Muscle layer of colon (tissue), 2 donors: ENCODE results near the gene YWHAQ.

Source experiments
- H3K27ac ChIP-seq: one replicate; pipeline ENCODE4 v1.7.0; 2013; ENCODE audit warnings: low read depth, mild to moderate bottlenecking, low read length, moderate library complexity
- H3K27me3 ChIP-seq, 2 donors: one replicate each; pipeline ENCODE4 v1.7.0; 2013; ENCODE audit warnings: low read length in 2 of 2, mild to moderate bottlenecking in 2 of 2; ENCODE audit not compliant: insufficient read depth in 2 of 2, control insufficient read depth in 1 of 2
- H3K36me3 ChIP-seq: one replicate; pipeline ENCODE4 v1.7.0; 2013; ENCODE audit warnings: mild to moderate bottlenecking, low read length; ENCODE audit not compliant: insufficient read depth
- H3K4me1 ChIP-seq: one replicate; pipeline ENCODE4 v1.7.0; 2013; ENCODE audit warnings: mild to moderate bottlenecking, low read length; ENCODE audit not compliant: insufficient read depth
- H3K4me3 ChIP-seq, 2 donors: one replicate each; pipeline ENCODE4 v1.7.0; 2013; ENCODE audit warnings: low read length in 2 of 2, low read depth in 1 of 2, mild to moderate bottlenecking in 1 of 2, moderate library complexity in 1 of 2
- H3K9ac ChIP-seq: one replicate; pipeline ENCODE4 v1.7.0; 2013; ENCODE audit warnings: low read length
- H3K9me3 ChIP-seq: one replicate; pipeline ENCODE4 v1.7.0; 2013; ENCODE audit warnings: mild to moderate bottlenecking, low read length
- donor health status: abdominal sarcoma.
- donor health status: Adenocarcinoma of cecum.

The YWHAQ gene

GRCh38 chr2:9653485-9654271 lies 22.9 kb upstream of the YWHAQ start:
- no peak overlapping the region for H3K9ac ChIP-seq
- no peaks in the 10 kb centered on the region for H3K9me3 ChIP-seq
- no peaks in the 10 kb centered on the region for H3K4me1 ChIP-seq
- no peak overlapping the region for H3K27ac ChIP-seq
- H3K4me3 ChIP-seq = no peak overlapping the region
- no peaks in the 10 kb centered on the region for H3K27me3 ChIP-seq
- H3K36me3 ChIP-seq = no peaks in the 10 kb centered on the region

- H3K27me3 ChIP-seq = no peaks in the 10 kb centered on the region
- H3K27ac ChIP-seq = no peak overlapping the region
- H3K9me3 ChIP-seq = no peaks in the 10 kb centered on the region
- no peak overlapping the region for H3K9ac ChIP-seq
- no peaks in the 10 kb centered on the region for H3K36me3 ChIP-seq
- H3K4me3 ChIP-seq = no peak overlapping the region
- H3K4me1 ChIP-seq = no peaks in the 10 kb centered on the region
These were observed 22.2 kb upstream of the YWHAQ start for GRCh38 chr2:9652898-9653479.

- H3K4me3 ChIP-seq = no peak overlapping the region
- H3K27me3 ChIP-seq = no peaks in the 10 kb centered on the region
- no peaks in the 10 kb centered on the region for H3K36me3 ChIP-seq
- H3K4me1 ChIP-seq = no peaks in the 10 kb centered on the region
- H3K9ac ChIP-seq = no peak overlapping the region
- H3K9me3 ChIP-seq = no peaks in the 10 kb centered on the region
- H3K27ac ChIP-seq = no peak overlapping the region
These were observed 21.5 kb upstream of the YWHAQ start for GRCh38 chr2:9652267-9652666.

GRCh38 chr2:9650119-9650821 lies 19.5 kb upstream of the YWHAQ start:
- H3K36me3 ChIP-seq = no peaks in the 10 kb centered on the region
- no peaks in the 10 kb centered on the region for H3K4me1 ChIP-seq
- no peak overlapping the region for H3K4me3 ChIP-seq
- no peaks in the 10 kb centered on the region for H3K27me3 ChIP-seq
- no peak overlapping the region for H3K9ac ChIP-seq
- H3K27ac ChIP-seq = no peak overlapping the region
- H3K9me3 ChIP-seq = no peaks in the 10 kb centered on the region

DNA sequence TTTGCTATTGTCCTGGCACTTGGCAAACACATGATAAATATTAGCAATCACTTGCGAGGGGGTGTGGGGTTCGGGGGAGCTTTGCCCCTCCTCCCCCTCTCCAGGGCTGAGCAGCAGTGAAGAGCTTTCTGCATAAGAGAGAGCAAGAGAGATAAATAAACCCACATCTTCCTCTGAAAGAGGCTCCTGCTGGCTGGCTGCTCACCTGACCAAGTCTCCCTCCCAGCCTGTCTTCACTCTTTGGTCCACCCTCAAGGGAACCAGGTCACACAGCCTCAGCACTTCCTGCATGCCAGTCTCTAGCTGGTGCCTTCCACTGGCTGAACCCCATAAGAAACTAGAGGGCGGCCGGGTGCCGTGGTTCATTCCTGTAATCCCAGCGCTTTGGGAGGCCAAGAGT lies 18.5 kb upstream of the YWHAQ start:
- H3K4me3 ChIP-seq = no peak overlapping the region
- H3K36me3 ChIP-seq = no peaks in the 10 kb centered on the region
- no peak overlapping the region for H3K9ac ChIP-seq
- no peaks in the 10 kb centered on the region for H3K4me1 ChIP-seq
- no peaks in the 10 kb centered on the region for H3K9me3 ChIP-seq
- no peak overlapping the region for H3K27ac ChIP-seq
- H3K27me3 ChIP-seq = no peaks in the 10 kb centered on the region

DNA sequence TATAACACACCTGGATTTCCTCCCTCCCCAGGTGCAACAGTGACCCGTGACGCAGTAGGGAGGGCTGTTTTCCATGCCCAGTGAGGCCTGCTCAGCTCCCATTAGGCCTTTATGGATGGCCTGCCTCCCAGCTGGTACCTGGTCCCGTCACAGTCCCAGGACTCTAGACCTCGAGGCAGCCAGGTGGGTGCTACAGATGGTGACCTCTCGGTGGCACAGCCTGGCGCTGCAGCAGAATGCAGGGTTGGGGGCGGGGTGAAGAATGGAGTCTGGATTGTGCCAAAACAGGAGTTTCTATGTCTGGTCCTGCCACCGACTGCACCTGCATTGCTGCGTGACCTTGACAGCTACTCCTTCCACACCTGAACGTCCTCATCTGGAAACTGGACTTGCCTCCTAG lies 18.0 kb upstream of the YWHAQ start:
- H3K36me3 ChIP-seq = no peaks in the 10 kb centered on the region
- H3K9ac ChIP-seq = no peak overlapping the region
- H3K27ac ChIP-seq = no peak overlapping the region
- no peaks in the 10 kb centered on the region for H3K9me3 ChIP-seq
- no peak overlapping the region for H3K4me3 ChIP-seq
- H3K27me3 ChIP-seq = no peaks in the 10 kb centered on the region
- no peaks in the 10 kb centered on the region for H3K4me1 ChIP-seq

- H3K9me3 ChIP-seq = no peaks in the 10 kb centered on the region
- no peak overlapping the region for H3K9ac ChIP-seq
- no peaks in the 10 kb centered on the region for H3K27me3 ChIP-seq
- no peaks in the 10 kb centered on the region for H3K36me3 ChIP-seq
- H3K4me1 ChIP-seq = no peaks in the 10 kb centered on the region
- H3K4me3 ChIP-seq = no peak overlapping the region
- no peak overlapping the region for H3K27ac ChIP-seq
These were observed 17.1 kb upstream of the YWHAQ start for GRCh38 chr2:9647884-9648283.

- no peaks in the 10 kb centered on the region for H3K36me3 ChIP-seq
- no peak overlapping the region for H3K27ac ChIP-seq
- H3K4me1 ChIP-seq = no peaks in the 10 kb centered on the region
- H3K27me3 ChIP-seq = no peaks in the 10 kb centered on the region
- no peak overlapping the region for H3K4me3 ChIP-seq
- H3K9ac ChIP-seq = no peak overlapping the region
- no peaks in the 10 kb centered on the region for H3K9me3 ChIP-seq
These were observed 15.6 kb upstream of the YWHAQ start for GRCh38 chr2:9646196-9647030.

DNA sequence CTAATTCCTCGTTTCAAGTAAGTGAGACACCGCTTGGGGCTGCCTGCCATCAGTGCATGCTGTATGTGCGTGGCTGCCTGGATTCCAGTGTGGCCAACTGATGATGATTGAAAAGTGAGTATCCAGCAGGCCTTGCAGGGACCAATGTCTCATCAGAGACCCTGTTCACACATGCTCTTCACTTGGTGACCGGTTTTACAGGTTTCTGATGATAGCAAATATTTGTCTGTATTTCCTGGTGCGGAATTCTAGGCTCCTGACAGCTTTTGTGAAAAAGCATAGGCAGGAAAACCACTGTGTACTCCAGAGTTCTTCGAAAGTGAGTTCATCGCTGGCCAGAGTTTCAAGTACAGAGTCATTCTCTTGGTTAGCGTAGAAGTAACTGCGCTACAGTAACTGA lies 13.8 kb upstream of the YWHAQ start:
- H3K36me3 ChIP-seq = no peaks in the 10 kb centered on the region
- no peak overlapping the region for H3K4me3 ChIP-seq
- no peak overlapping the region for H3K9ac ChIP-seq
- H3K9me3 ChIP-seq = no peaks in the 10 kb centered on the region
- H3K27me3 ChIP-seq = no peaks in the 10 kb centered on the region
- no peak overlapping the region for H3K27ac ChIP-seq
- peaks cover 4% of the 10 kb centered on the region for H3K4me1 ChIP-seq

GRCh38 chr2:9644021-9644420 lies 13.2 kb upstream of the YWHAQ start:
- H3K9ac ChIP-seq = no peak overlapping the region
- no peaks in the 10 kb centered on the region for H3K36me3 ChIP-seq
- no peak overlapping the region for H3K4me3 ChIP-seq
- no peaks in the 10 kb centered on the region for H3K9me3 ChIP-seq
- no peaks in the 10 kb centered on the region for H3K27me3 ChIP-seq
- peaks cover 10% of the 10 kb centered on the region for H3K4me1 ChIP-seq
- H3K27ac ChIP-seq = no peak overlapping the region

GRCh38 chr2:9641641-9642040 lies 10.8 kb upstream of the YWHAQ start:
- no peaks in the 10 kb centered on the region for H3K27me3 ChIP-seq
- H3K9ac ChIP-seq = no peak overlapping the region
- H3K27ac ChIP-seq = no peak overlapping the region
- H3K9me3 ChIP-seq = no peaks in the 10 kb centered on the region
- H3K4me1 ChIP-seq = peaks cover 26% of the 10 kb centered on the region
- H3K4me3 ChIP-seq = no peak overlapping the region
- no peaks in the 10 kb centered on the region for H3K36me3 ChIP-seq
